ENCODE data around the gene LCN12.
A peak's percentile ranks its signal among the peaks of the same experiment; 100 is the strongest.

Gene LCN12

GRCh38 chr9:136972335-136972734 is 20.3 kb downstream of the LCN12 start:
- DNase-seq (ENCODE audit: extremely low read depth in 1 of 2, low read depth in 1 of 2): no peak

GRCh38 chr9:136972743-136973142 is 20.7 kb downstream of the LCN12 start:
- no peak for DNase-seq (ENCODE audit: extremely low read depth in 1 of 2, low read depth in 1 of 2)

- DNase-seq (ENCODE audit: extremely low read depth in 1 of 2, low read depth in 1 of 2): no peak
Measured at GRCh38 chr9:136973618-136974617, 21.8 kb downstream of the LCN12 start.

- no peak for DNase-seq (ENCODE audit: extremely low read depth in 1 of 2, low read depth in 1 of 2)
Measured at GRCh38 chr9:136974817-136975535, 22.9 kb downstream of the LCN12 start.

GRCh38 chr9:136975644-136976043 is 23.6 kb downstream of the LCN12 start:
- no peak for DNase-seq (ENCODE audit: extremely low read depth in 1 of 2, low read depth in 1 of 2)

- DNase-seq (ENCODE audit: extremely low read depth in 1 of 2, low read depth in 1 of 2): no peak
Measured at GRCh38 chr9:136977223-136977622, 25.1 kb downstream of the LCN12 start, which contains the start of gene PTGDS. Gene PTGDS (plus strand): TSS chr9:136977504. CDS start chr9:136977579, 75 bp downstream.

- no peak for DNase-seq (ENCODE audit: extremely low read depth in 1 of 2, low read depth in 1 of 2)
Measured at GRCh38 chr9:136977649-136978072, 25.6 kb downstream of the LCN12 start.

- DNase-seq (ENCODE audit: extremely low read depth in 1 of 2, low read depth in 1 of 2): peak in 1 of 2 donors; percentile 54
Measured at GRCh38 chr9:136978073-136978864, 26.2 kb downstream of the LCN12 start.

- DNase-seq (ENCODE audit: extremely low read depth in 1 of 2, low read depth in 1 of 2): no peak
Measured at GRCh38 chr9:136978865-136979544, 26.9 kb downstream of the LCN12 start.

- DNase-seq (ENCODE audit: extremely low read depth in 1 of 2, low read depth in 1 of 2): no peak
Measured at GRCh38 chr9:136979769-136980587, 27.9 kb downstream of the LCN12 start.

GRCh38 chr9:136980669-136981478 is 28.8 kb downstream of the LCN12 start:
- DNase-seq (ENCODE audit: extremely low read depth in 1 of 2, low read depth in 1 of 2): no peak

GRCh38 chr9:136981588-136982231 is 29.6 kb downstream of the LCN12 start:
- DNase-seq (ENCODE audit: extremely low read depth in 1 of 2, low read depth in 1 of 2): no peak

GRCh38 chr9:136982232-136983051 is 30.4 kb downstream of the LCN12 start, which contains the start of gene LCNL1:
Gene LCNL1 (plus strand): TSS chr9:136982993. CDS start chr9:136983587, 594 bp downstream.
- DNase-seq (ENCODE audit: extremely low read depth in 1 of 2, low read depth in 1 of 2): no peak

GRCh38 chr9:136983167-136983566 is 31.1 kb downstream of the LCN12 start:
- DNase-seq (ENCODE audit: extremely low read depth in 1 of 2, low read depth in 1 of 2): no peak

- DNase-seq (ENCODE audit: extremely low read depth in 1 of 2, low read depth in 1 of 2): no peak
Measured at GRCh38 chr9:136983656-136984314, 31.7 kb downstream of the LCN12 start.

- DNase-seq (ENCODE audit: extremely low read depth in 1 of 2, low read depth in 1 of 2): no peak
Measured at GRCh38 chr9:136984464-136985026, 32.5 kb downstream of the LCN12 start.

Measured in stimulated activated CD8-positive, alpha-beta memory T cell treated with anti-CD3 and anti-CD28 coated beads, Interleukin-7, amount 100 ng/mL, for 48 hours (primary cell).